ENCODE measurements around the gene DEXI.
A peak's percentile ranks its signal among the peaks of the same experiment; 100 is the strongest.

- TF ChIP-seq POLR2A (IDR thresholded peaks at IDR 0.05; ENCODE audit: low read depth, low read length), result peak; percentile 27; the same call in 1 of the 2 replicates
- TF ChIP-seq POLR2AphosphoS5 (IDR thresholded peaks at IDR 0.05; ENCODE audit: low read depth, low read length), result peak; percentile 44
- TF ChIP-seq SPI1 (IDR thresholded peaks at IDR 0.05; ENCODE audit: low read depth, low read length), result no peak
- no peak for TF ChIP-seq PAX5 (IDR thresholded peaks at IDR 0.05; ENCODE audit: insufficient read depth, low read length, severe bottlenecking)
- no peak for TF ChIP-seq TAF1 (IDR thresholded peaks at IDR 0.05; ENCODE audit: low read depth, low read length)
- TF ChIP-seq POU2F2 (IDR thresholded peaks at IDR 0.05; ENCODE audit: low read depth, low read length), result no peak
Observed at GRCh38 chr16:10879681-10880589, 62.3 kb downstream of the DEXI start.

All from GM12891 (cell line).